Loucy (cell line): ENCODE measurements around the gene CCDC39.

Experiments
- EZH2phosphoT487 ChIP-seq: fragments of 200-600 bp; IDR thresholded peaks from 2 replicates; pipeline ENCODE4 v1.6.1; 2018; ENCODE audit warnings: antibody characterized with exemption, mild to moderate bottlenecking, moderate library complexity, borderline replicate concordance
- TF ChIP-seq, protein P1 (sequence below): fragments of 200-600 bp; sonication (generic); conservative IDR thresholded peaks from 2 replicates; pipeline ENCODE4 v1.5.1; 2014; ENCODE audit warnings: mild to moderate bottlenecking, antibody characterized with exemption, low read length

DNA sequence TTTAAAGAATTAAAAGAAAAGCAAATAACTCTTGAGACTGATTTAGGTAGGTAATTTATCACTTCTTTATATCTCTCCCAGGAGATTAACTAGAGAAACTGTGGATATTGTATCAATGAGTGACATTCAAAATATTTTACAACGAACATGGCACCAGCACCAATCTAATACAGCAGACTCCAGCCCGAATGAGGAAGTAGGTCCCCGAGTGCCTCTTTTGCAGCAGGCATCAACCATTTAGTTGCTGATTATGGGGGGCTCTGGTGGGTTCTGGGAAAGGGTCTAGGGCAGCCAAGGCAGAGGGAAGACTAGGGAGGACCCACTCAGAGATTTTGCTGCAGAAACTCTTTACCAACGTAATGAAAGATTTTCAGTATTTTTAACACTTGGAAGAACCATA is 109.1 kb downstream of the CCDC39 start:
- TF ChIP-seq, protein P1, sequence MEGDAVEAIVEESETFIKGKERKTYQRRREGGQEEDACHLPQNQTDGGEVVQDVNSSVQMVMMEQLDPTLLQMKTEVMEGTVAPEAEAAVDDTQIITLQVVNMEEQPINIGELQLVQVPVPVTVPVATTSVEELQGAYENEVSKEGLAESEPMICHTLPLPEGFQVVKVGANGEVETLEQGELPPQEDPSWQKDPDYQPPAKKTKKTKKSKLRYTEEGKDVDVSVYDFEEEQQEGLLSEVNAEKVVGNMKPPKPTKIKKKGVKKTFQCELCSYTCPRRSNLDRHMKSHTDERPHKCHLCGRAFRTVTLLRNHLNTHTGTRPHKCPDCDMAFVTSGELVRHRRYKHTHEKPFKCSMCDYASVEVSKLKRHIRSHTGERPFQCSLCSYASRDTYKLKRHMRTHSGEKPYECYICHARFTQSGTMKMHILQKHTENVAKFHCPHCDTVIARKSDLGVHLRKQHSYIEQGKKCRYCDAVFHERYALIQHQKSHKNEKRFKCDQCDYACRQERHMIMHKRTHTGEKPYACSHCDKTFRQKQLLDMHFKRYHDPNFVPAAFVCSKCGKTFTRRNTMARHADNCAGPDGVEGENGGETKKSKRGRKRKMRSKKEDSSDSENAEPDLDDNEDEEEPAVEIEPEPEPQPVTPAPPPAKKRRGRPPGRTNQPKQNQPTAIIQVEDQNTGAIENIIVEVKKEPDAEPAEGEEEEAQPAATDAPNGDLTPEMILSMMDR: no peak
- no peak for TF ChIP-seq EZH2phosphoT487
